Globus pallidus (tissue), 1 donor: ENCODE data around the gene KRTAP2-4.
A peak's percentile ranks its signal among the peaks of the same experiment; 100 is the strongest.
"Not testable (repeated sequence)": the region's sequence is repeated elsewhere in the genome, so short reads cannot be mapped to it uniquely, and the experiment has no call there.

Experiments
- DNase-seq: peaks from one replicate; pipeline ENCODE4 v3.0.0-alpha.2; 2015; ENCODE audit warnings: low spot score

The KRTAP2-4 gene

DNA sequence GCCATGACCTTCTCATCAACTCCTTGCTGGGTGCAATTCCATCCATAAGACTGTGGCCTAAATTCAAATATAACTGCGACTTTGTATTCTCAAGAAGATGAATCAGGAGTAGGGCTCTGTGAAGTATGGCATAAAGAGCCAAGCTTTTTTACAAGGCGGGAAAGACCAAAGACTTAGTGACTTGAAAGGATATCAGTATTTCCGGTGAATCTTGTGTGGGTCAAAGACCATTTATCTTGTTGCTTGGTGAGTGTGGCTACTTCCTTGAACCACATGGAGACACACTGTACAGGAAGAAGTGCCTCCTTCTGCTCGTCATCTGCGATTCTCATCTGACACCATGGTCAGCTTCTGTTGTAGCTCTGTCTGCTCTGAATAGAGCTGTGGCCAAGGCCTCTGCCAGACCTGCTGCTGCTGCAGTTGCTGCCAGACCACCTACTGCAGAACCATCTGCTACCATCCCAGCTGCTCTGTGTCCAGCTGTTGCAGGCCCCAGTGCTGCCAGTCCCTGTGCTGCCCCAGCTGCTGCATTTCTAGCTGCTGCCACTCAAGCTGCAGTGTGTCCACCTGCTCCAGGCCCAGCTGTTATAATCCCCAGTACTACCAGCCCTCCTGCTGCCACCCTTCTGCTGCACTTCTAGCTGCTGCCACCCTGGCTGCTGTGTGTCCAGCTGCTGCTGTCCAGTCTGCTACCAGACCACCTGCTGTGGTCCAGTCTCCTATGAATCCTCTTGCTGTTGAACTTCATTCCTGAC is 6.1 kb upstream of the KRTAP2-4 start:
- no peak for DNase-seq

DNA sequence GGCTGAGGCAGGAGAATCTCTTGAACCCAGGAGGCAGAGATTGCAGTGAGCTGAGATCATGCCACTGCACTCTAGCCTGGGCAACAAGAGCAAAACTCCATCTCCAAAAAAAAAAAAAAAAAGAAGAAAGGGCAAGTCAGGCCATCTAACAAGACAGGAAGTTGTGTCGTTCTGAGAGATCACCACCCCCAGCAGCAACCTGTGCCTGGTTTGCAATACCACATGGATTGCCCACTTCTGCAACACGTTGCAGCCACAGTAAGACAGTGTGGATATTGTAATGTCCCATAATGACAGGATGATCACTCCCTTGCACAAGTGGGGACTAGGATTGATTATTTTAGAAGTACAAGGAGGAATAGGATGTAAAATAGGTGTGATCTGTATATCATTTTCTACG is 3.4 kb upstream of the KRTAP2-4 start:
- DNase-seq: no peak

DNA sequence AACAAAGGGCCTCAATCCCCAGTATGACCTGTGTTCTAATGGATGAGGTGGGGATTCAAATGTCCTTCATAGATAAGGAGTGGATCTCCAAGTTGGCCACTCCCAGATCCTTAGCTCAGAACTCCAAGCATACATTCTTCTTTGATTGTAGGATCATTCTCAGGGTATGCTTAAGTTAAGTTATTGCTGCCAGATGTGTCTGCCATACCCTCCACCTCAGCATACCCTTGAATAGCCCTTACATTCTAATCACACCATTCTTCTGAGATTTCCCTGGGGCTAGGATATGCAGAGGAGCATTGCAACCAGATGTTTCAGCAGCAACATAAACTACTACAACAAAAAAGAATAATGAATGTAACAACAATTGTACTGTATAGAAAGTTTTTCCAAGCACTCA is 1.6 kb upstream of the KRTAP2-4 start:
- no peak for DNase-seq

DNA sequence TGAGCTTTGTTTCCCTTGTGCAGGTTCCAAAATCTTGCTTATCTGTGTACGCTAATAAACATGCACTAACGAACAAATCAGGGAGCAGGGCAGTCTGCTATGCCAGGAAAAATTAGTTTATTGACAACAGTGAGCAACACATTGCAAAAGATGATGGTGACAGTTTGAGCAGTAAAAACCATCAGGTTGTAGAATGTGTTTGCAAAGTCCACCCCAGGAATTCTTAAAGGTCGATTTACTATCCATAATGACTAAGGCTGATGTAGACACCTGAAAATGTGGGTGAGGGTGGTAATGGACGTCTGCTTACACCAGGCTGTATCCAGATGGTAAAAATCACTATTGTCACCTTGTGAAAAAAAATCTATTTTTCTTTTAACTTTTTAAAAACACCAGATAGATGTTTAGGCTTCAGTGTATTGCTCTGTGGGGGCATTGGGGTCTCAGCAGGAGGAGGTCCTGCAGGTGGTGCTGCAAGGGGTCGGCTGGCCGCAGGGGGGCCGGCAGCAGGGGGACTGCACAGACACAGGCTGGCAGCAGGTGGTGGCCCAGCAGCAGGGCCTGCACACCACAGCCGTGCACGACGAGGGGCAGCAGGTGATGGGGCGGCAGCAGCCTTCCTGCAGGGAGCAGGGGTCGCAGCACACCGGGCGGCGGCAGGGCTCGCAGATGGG is 526 bp downstream of the KRTAP2-4 start:
- not testable (repeated sequence) for DNase-seq

DNA sequence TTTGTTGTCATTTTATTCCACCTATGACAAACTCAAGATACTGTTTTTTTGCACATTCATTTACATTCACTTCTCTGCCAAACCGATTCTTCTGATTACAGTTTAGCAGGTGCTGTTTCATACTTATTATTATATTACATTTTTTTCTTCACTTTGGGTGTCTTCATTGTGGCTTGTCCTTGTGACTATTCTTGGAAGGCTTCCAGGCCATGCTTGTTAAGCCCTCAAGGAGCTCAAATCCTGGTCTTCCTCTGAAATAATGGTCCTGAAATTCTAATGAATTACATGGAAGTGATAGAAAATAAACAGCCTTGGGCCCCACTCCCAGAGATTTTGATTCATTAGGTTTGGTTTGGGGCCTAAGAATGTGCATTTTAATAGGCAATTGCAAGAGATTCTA is 1.4 kb downstream of the KRTAP2-4 start:
- DNase-seq: no peak

DNA sequence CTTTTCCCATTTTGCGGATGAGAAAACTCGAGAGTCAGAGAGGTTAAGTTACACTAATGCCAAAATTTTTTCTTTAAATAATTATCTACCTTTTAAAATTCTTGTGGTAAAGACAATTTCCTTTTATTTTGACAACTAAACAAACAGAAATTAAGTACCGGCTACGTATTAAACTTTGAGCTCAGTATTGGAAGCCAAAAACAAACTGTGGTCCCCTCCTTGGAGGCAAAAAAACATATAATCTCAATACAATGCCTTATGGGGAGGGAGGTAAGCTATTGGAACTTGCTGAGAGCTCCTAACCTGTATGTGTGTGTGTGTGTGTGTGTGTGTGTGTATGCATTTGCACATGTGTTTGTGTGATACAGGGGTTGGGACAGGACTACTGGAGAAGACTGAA is 2.2 kb downstream of the KRTAP2-4 start:
- no peak for DNase-seq

DNA sequence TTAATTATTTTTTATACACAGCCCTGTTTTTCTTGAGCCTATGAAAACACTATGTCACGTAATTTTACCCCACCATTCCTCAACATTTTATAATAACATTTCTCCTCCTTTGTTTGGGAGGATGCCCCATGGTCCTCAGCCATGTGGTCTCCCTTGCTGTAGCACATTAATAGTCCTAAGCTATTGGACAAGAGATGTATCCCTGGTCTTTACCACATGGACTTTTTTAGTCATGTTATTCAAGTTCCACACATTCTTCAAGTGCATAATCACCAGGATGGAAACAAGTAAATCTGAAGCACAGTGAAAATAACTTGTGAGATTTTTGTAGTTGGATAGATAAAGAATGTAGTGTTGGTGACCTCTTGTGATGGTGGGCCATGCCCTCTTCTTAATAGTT is 3.7 kb downstream of the KRTAP2-4 start:
- no peak for DNase-seq

DNA sequence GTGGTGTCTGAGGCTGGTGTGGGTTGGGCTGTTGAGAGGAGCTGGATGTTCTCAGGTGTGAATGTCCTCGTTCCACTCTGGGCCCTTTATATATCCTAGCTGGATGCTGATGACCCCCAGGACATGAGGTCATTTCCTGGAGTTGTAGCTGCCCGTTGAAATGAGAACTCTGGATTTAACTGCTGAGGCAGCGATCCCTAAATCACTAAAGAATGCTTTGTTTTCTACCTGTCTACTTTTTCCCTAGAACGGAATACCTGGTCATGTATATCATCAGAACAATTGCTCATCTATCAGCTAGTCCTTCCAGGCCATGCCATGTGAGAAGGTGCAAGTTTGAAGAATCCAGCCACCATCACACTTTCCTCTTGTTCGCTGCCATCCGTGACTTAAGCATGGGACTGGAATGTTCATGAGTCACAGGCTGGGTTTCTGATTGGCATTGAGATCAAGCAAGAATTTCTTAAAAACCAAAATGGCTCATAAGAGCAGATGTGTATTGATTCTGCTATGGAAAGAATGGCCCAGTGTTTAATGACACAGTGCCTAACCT is 5.6 kb downstream of the KRTAP2-4 start, which contains the start of gene KRTAP2-3:
KRTAP2-3 (minus strand) TSS at position 63 of the 553 bp plus-strand sequence. CDS start 64 bp downstream, outside the sequence.
- DNase-seq: no peak

DNA sequence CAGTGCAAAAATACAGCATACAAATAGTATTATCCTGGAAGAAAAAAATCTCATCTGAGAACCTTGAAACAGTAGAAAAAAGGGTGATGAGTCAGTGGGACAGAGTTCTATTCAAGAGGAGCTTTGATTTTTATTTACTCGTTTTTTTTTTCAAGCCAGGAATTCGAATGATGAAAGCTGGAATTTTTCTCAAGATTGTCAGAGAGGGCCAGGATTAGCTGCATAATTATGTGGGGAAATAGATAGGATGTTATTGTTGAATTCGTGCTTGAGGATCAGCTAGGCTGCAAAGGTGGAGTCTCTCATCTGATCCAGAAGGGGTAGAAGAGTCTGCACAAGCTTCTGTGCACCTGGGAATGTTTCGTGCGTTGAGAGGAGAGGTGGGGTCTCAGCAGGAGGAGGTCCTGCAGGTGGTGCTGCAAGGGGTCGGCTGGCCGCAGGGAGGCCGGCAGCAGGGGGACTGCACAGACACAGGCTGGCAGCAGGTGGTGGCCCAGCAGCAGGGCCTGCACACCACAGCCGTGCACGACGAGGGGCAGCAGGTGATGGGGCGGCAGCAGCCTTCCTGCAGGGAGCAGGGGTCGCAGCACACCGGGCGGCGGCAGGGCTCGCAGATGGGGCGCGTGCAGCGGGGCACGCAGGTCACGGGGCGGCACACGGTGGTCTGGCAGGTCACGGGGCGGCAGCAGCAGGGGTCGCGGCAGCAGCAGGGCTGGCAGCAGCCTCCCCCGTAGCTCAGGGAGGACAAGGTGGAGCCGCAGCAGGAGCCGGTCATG is 6.2 kb downstream of the KRTAP2-4 start:
- not testable (repeated sequence) for DNase-seq

DNA sequence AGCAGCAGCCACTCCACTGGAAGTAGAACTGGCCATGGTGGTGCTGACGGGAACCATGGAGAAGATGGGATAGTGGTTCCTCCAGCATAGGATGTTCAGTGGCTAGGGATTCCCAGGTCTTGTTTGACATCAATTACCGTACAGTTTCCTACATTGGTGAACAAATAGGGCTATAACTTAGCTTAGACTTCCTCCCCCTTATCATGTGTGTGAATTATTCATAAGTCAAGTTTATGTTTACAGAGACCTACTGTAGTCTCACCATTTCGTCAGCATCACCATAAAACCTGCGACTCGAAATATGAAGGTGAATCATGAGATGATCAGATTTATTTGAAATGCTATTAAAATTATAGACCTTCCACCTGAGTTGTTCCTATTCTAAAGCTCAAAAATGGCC is 6.9 kb downstream of the KRTAP2-4 start:
- no peak for DNase-seq

DNA sequence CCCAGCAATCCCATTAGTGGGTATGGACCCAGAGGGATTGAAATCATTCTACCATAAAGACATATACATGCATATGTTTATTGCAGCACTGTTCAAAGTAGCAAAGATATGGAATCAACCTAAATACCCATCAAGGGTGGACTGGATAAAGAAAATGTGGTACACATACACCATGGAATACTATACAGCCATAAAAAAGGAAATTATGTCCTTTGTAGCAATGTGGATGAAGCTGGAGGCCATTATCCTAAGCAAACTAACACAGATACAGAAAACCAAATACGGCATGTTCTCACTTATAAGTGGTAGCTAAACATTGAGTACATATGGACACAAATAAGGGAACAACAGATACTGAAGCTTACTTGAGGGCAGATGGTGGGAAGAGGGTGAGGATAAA is 8.1 kb downstream of the KRTAP2-4 start:
- no peak for DNase-seq

DNA sequence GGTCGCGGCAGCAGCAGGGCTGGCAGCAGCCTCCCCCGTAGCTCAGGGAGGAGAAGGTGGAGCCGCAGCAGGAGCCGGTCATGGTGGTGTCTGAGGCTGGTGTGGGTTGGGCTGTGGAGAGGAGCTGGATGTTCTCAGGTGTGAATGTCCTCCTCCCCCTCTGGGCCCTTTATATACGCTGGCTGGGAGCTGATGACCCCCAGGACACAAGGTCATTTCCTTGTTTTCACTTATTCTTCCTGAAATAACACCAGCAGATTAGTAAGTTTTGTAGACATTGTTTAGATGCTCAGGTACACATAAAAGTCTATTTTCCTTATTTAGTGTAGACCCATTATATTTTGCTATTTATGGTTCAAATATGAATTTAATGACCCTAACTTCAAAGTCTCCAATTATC is 10.5 kb downstream of the KRTAP2-4 start, which contains the start of gene KRTAP2-2:
KRTAP2-2 (minus strand) TSS at position 101 of the 400 bp plus-strand sequence; CDS start at position 82, 19 bp downstream.
- DNase-seq: not testable (repeated sequence)

DNA sequence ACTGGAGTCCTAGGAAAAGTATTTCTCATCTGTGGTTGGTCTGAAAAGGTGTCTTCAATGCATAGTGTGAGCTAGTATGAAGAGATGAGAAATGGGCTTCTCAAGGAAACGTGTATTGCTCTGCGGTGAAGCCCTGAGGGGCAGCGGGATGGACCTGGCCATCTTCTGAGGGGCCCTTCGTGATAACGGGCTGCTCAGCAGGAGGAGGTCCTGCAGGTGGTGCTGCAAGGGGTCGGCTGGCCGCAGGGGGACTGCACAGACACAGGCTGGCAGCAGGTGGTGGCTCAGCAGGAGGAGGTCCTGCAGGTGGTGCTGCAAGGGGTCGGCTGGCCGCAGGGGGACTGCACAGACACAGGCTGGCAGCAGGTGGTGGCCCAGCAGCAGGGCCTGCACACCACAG is 11.1 kb downstream of the KRTAP2-4 start:
- DNase-seq: not testable (repeated sequence)

DNA sequence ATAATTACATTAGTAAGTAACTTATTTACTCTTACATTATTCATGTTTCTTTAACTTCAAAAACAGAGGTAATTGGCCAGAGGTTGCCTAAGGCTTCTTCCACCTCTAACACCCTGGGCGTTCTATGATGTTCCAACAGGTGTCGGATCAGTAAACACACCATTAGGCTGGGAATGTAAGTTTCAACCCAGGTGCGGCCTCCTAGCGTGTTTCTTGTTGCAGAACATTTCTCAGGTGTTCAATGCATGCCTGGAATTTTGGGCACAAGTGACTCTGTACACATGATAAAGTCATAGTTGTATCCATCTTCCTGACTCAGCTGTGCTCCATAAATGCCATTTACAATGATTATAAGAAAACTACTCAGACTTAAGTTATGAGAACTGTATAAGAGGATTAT is 11.7 kb downstream of the KRTAP2-4 start:
- DNase-seq: no peak

DNA sequence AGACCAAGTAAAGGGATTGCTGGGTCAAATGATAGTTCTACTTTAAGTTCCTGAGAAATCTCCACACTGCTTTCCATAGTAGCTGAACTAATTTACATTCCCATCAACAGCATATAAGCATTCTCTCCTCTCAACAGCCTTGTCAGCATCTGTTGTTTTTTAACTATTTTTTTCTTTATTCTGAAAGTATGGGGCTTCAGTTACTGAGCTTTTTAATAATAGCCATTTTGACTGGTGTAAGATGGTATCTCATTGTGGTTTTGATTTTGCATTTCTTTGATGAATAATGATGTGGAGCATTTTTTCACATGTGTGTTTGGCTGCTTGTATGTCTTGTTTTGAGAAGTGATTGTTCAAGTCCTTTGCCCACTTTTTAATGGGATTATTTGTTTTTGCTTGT is 13.1 kb downstream of the KRTAP2-4 start:
- no peak for DNase-seq

DNA sequence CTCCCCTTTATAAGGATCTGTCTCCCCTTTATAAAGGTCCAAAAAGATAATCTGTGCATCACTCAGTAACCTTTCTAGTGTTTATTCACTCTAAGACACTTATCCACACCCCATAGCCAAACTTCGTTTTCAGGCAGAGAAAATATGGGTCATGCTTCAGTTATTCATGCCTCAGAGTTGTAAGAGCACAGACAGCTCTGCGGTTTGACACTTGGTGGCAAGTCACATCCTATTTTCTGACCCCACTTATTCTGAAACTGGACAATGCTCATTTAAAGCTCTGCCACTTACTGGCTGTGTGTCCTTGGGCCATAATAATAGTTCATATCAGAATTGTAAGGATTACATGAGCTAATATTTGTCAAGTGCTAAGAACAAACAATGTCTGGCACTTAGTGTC is 16.6 kb downstream of the KRTAP2-4 start:
- no peak for DNase-seq

DNA sequence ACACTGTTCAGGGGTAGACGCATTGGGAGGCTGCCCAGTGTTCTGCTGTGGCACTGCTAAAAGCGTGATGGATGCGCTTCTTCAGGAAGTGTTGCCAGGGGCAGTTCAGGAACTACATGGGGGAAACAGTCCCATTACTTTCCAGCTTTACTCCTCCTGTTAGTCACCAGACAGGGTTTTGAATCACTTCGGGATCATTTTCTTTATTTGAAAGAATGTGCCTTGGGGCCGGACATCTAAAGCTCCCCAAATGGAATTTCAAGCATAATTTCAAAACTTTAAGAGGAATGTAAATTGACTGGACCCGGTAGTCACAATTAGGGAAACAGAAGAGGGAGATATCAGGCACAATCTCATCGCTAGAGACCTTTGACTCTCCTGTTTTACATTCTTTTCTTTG is 17.2 kb downstream of the KRTAP2-4 start:
- DNase-seq: no peak

DNA sequence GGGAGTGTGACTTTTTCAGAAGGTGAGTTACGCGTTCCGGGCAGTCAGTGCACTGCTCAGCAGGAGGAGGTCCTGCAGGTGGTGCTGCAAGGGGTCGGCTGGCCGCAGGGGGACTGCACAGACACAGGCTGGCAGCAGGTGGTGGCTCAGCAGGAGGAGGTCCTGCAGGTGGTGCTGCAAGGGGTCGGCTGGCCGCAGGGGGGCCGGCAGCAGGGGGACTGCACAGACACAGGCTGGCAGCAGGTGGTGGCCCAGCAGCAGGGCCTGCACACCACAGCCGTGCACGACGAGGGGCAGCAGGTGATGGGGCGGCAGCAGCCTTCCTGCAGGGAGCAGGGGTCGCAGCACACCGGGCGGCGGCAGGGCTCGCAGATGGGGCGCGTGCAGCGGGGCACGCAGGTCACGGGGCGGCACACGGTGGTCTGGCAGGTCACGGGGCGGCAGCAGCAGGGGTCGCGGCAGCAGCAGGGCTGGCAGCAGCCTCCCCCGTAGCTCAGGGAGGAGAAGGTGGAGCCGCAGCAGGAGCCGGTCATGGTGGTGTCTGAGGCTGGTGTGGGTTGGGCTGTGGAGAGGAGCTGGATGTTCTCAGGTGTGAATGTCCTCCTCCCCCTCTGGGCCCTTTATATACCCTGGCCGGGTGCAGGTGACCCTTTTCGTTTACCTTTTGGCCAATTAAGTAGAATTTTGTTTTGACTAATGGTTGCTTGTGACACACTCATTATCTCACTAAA is 18.8 kb downstream of the KRTAP2-4 start, which contains the start of gene KRTAP2-1:
KRTAP2-1 (minus strand) TSS at position 582 of the 731 bp plus-strand sequence; CDS start at position 533, 49 bp downstream.
- DNase-seq: not testable (repeated sequence)

DNA sequence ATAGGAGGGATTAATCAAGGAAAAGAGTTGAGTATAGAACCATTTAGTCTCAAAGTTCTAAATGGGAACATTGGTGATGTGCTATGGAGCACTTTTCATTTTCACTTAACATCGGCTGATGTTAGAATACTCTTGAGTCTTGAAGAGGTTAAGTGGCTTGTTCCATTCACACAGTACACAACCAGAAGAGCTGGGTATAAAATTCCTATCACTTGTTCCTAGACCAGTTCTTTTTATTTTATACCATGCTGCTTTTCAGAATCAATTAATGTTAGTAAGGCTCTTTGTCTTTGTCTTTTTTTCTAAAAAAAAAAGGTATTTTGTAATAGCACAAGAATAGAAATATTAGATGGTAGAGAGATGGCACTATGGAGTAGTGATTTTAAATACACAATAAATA is 22.7 kb downstream of the KRTAP2-4 start:
- no peak for DNase-seq

DNA sequence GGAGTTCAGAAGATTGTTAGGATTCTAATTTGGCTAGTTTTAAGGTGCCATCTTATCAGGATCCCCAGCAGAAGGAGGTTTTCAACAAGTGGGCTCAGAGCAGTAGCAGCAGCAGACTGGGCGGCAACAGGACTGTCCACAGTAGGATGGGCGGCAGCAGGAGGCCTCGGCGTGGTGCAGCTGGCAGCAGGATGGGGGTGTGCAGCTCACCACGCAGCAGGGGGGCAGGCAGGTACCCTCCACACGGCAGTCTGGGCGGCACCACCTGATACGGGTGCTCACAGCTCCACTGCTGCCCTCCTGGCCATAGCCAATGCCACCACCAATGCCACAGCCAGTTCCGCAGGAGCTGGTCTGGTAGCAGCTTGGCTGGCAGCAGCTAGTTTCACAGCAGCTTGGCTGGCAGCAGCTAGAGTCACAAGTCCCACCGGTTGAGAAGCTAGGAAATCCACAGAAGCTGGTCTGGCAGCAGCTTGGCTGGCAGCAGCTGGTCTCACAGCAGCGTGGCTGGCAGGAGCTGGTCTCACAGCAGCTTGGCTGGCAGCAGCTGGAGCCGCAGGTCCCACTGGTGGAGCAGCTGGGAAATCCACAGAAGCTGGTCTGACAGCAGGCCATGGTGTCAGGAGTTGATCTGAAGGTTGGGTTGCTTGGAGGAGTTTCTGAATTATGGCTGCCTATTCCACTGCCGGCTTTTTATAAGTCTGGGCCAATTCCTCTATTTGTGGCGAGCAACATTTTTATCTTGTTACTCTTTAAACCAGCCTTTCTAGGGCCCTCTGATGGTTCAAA is 24.7 kb downstream of the KRTAP2-4 start, which contains the start of gene KRTAP1-1:
KRTAP1-1 (minus strand) TSS at position 668 of the 789 bp plus-strand sequence; CDS start at position 615, 53 bp downstream.
- DNase-seq: peak; percentile 0
